ENCODE measurements around the gene NCOR2. TPM values are rescaled to one million over a fixed set of nuclear protein-coding genes. Genes with fewer than 3 reads are reported as not detected.

The NCOR2 gene
- total and polyA plus RNA-seq, 10 of the 15 experiments (the other 5 are each of a cell fraction or from before 2014, with no cell fraction given): 0.43 to 179 (median 14.9) TPM

- TF ChIP-seq, protein P1, sequence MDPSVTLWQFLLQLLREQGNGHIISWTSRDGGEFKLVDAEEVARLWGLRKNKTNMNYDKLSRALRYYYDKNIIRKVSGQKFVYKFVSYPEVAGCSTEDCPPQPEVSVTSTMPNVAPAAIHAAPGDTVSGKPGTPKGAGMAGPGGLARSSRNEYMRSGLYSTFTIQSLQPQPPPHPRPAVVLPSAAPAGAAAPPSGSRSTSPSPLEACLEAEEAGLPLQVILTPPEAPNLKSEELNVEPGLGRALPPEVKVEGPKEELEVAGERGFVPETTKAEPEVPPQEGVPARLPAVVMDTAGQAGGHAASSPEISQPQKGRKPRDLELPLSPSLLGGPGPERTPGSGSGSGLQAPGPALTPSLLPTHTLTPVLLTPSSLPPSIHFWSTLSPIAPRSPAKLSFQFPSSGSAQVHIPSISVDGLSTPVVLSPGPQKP (IDR thresholded peaks at IDR 0.05; ENCODE audit: low read depth, low read length): no peak
- TF ChIP-seq, protein P2, sequence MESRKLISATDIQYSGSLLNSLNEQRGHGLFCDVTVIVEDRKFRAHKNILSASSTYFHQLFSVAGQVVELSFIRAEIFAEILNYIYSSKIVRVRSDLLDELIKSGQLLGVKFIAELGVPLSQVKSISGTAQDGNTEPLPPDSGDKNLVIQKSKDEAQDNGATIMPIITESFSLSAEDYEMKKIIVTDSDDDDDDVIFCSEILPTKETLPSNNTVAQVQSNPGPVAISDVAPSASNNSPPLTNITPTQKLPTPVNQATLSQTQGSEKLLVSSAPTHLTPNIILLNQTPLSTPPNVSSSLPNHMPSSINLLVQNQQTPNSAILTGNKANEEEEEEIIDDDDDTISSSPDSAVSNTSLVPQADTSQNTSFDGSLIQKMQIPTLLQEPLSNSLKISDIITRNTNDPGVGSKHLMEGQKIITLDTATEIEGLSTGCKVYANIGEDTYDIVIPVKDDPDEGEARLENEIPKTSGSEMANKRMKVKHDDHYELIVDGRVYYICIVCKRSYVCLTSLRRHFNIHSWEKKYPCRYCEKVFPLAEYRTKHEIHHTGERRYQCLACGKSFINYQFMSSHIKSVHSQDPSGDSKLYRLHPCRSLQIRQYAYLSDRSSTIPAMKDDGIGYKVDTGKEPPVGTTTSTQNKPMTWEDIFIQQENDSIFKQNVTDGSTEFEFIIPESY (IDR thresholded peaks at IDR 0.05): peak; percentile 68; the same call in 1 of the 2 replicates
- CTCF ChIA-PET: no interaction called here
- in situ Hi-C loops (cut with MboI): no loop called here
- POLR2A ChIA-PET: no interaction called here
- no peak overlapping the region for H3K27ac ChIP-seq (ENCODE audit: control insufficient read depth, insufficient read depth)
- no peaks in the 10 kb centered on the region for H3K9me3 ChIP-seq (replicated peaks; ENCODE audit: control insufficient read depth, insufficient read depth, low read length)
- H4K20me1 ChIP-seq (ENCODE audit: control insufficient read depth, insufficient read depth): peaks cover 7% of the 10 kb centered on the region
- no TSS peak for BruUV-seq (replicated peaks)
- WGBS (ENCODE audit: insufficient coverage, insufficient replicate concordance, low lambda C conversion rate, missing lambda C conversion rate): 98% methylated on average over 11 of the region's 14 CpGs
- no peaks in the 10 kb centered on the region for H3K4me1 ChIP-seq (ENCODE audit: control insufficient read depth, insufficient read depth, low read length)
- peaks cover 8 to 12% of the 10 kb centered on the region in 2 experiments; a peak in 3 of 4 replicates for H3K36me3 ChIP-seq (ENCODE audit: control insufficient read depth in 2 of 2, insufficient read depth in 2 of 2, low read length in 1 of 2)
- DNase-seq (ENCODE audit: low read depth, low spot score) (no peak), FAIRE-seq (no peak), ATAC-seq (no peak)
- RAD21 ChIA-PET (ENCODE audit: unreplicated experiment): no interaction called here
- H3K4me2 ChIP-seq (ENCODE audit: control insufficient read depth, insufficient read depth): no peak overlapping the region
- H3K4me3 ChIP-seq: no peak overlapping the region
- no peak overlapping the region for H2AFZ ChIP-seq (ENCODE audit: control insufficient read depth, low read depth, low read length)
- H3K79me2 ChIP-seq (ENCODE audit: control insufficient read depth, insufficient read depth, low read length): peaks cover 28% of the 10 kb centered on the region
- intact Hi-C loops (cut with micrococcal nuclease; ENCODE audit: unreplicated experiment): no loop called here
- H3K9ac ChIP-seq (ENCODE audit: control insufficient read depth, insufficient read depth, low read length): no peak overlapping the region
- H3K27me3 ChIP-seq (replicated peaks in 1 of 2; ENCODE audit: control insufficient read depth in 2 of 2, insufficient read depth in 2 of 2, low read length in 1 of 2): no peaks in the 10 kb centered on the region
- SMC1A ChIA-PET (ENCODE audit: uncharacterized antibody, unreplicated experiment): no interaction called here
These were observed 36.1 kb downstream of the NCOR2 start for GRCh38 chr12:124531281-124531745.

GRCh38 chr12:124530637-124531263, 36.7 kb downstream of the NCOR2 start:
- Histone ChIP-seq H3K27me3 (replicated peaks in 1 of 2; ENCODE audit: control insufficient read depth in 2 of 2, insufficient read depth in 2 of 2, low read length in 1 of 2) (no peaks in the 10 kb centered on the region), H3K79me2 (ENCODE audit: control insufficient read depth, insufficient read depth, low read length) (peaks cover 25% of the 10 kb centered on the region), H3K27ac (ENCODE audit: control insufficient read depth, insufficient read depth) (no peak overlapping the region), H4K20me1 (ENCODE audit: control insufficient read depth, insufficient read depth) (peaks cover 7% of the 10 kb centered on the region), H3K4me1 (ENCODE audit: control insufficient read depth, insufficient read depth, low read length) (no peaks in the 10 kb centered on the region), H3K4me3 (no peak overlapping the region), H2AFZ (ENCODE audit: control insufficient read depth, low read depth, low read length) (no peak overlapping the region), H3K36me3 (ENCODE audit: control insufficient read depth in 2 of 2, insufficient read depth in 2 of 2, low read length in 1 of 2) (peaks cover 8 to 12% of the 10 kb centered on the region in 2 experiments; a peak in 3 of 4 replicates), H3K9me3 (replicated peaks; ENCODE audit: control insufficient read depth, insufficient read depth, low read length) (no peaks in the 10 kb centered on the region), H3K9ac (ENCODE audit: control insufficient read depth, insufficient read depth, low read length) (no peak overlapping the region), H3K4me2 (ENCODE audit: control insufficient read depth, insufficient read depth) (no peak overlapping the region)
- no TSS peak for BruUV-seq (replicated peaks)
- no peak for FAIRE-seq
- ChIA-PET SMC1A (ENCODE audit: uncharacterized antibody, unreplicated experiment) (interaction anchor here (1.1 to 1.2 kb wide), 2 partner anchors 9 to 11 kb away, joined by 3 read pairs; no protein-coding TSS in a partner anchor), RAD21 (ENCODE audit: unreplicated experiment) (no interaction called here), POLR2A (no interaction called here), CTCF (no interaction called here)
- no peak for ATAC-seq
- TF ChIP-seq NBN (IDR thresholded peaks at IDR 0.05): no peak
- TF ChIP-seq SMC3 (IDR thresholded peaks at IDR 0.05; ENCODE audit: borderline replicate concordance, low read length): no peak
- no peak for TF ChIP-seq IRF4 (IDR thresholded peaks at IDR 0.05; ENCODE audit: low read depth, low read length)
- TF ChIP-seq NFXL1 (IDR thresholded peaks at IDR 0.05; ENCODE audit: borderline replicate concordance): no peak
- no peak for TF ChIP-seq TBL1XR1 (IDR thresholded peaks at IDR 0.05; ENCODE audit: low read depth, low read length)
- TF ChIP-seq POU2F2 (IDR thresholded peaks at IDR 0.05; ENCODE audit: borderline replicate concordance, low read depth, low read length): no peak
- no peak for DNase-seq (ENCODE audit: low read depth, low spot score)
- in situ Hi-C loops (cut with MboI): no loop called here
- 88% methylated on average over 9 of the region's 9 CpGs for WGBS (ENCODE audit: insufficient coverage, insufficient replicate concordance, low lambda C conversion rate, missing lambda C conversion rate)
- intact Hi-C loops (cut with micrococcal nuclease; ENCODE audit: unreplicated experiment): no loop called here
